Measurements from ENCODE around the gene ALDH1B1. TPM values are rescaled to one million over a fixed set of nuclear protein-coding genes. Genes with fewer than 3 reads are reported as not detected.

The ALDH1B1 gene
- total RNA-seq = 10 to 100 TPM; 24.9 to 77.2 (median 27.3) TPM

DNA sequence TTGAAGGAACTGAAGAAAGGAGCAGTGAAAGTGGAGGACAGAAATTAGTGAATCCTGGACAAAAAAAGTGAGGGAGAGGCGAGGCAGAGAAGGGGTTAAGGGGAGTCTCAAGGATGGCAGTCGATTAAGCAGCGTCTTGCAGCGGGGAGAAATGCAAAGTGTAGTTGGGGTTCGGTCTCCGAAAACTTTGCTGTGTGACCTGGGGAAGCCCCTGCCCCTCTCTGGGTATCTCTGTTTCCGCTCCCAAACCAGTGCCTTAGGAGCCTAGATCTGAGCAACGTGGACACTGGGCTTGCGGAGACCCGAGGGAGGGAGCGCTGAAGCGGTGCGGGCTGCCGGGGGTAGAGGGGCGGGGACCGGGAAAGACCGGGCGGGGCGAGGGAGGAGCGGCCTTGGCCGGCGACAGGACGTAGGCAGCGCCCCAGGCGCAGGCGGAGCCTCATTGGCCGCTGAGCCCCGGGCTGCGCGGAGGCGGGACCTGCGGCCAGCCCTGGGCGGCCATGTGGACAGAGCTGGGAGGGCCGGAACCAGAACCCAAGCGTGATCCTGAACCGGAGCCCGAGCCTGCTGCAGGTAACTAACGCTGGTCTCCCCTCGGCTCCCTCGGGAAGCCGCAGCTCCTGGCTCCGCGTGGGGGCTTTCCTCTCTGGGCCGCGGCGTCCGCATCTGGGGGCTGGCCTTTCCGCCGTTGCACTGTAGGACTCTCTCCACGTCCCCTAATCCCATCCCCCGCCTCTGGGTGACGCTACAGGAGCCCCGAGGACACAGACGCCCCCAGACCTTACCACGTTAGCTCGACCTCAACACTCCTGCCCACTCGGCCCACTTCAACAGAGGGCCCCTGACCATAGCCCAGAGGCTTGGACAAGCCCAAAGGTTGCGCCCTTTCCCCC lies at the start of gene ALDH1B1:
TSS of gene ALDH1B1 (plus strand) at position 468 of the 893 bp plus-strand sequence. CDS start 3,047 bp downstream, outside the sequence.
- no peaks in the 10 kb centered on the region for H3K36me3 ChIP-seq
- no peaks in the 10 kb centered on the region for H3K27me3 ChIP-seq
- 0% methylated on average over 6 to 58 of the region's 58 CpGs for WGBS, 2 donors (ENCODE audit: low coverage in 1 of 2)
- DNase-seq = peak; percentile 92
- in situ Hi-C loops (cut with MboI; ENCODE audit: low pct_ligation_motif_present in 1 of 4, low pct_unique_long_range_greater_than_20kb in 1 of 4, low sequenced_read_pairs in 3 of 4) (no loop called here), intact Hi-C loops (cut with DNase I; ENCODE audit: low total_unique reads) (loop anchor here (10.0 kb wide), 1 partner anchor 318 kb away; no protein-coding TSS in a partner anchor)
- H3K4me1 ChIP-seq = peaks cover 12 to 52% (median 19%) of the 10 kb centered on the region in 4 donors
- peak within 1 kb of the TSS; percentile 77 to 89 (median 86) for H3K27ac ChIP-seq
- TF ChIP-seq, protein P1, sequence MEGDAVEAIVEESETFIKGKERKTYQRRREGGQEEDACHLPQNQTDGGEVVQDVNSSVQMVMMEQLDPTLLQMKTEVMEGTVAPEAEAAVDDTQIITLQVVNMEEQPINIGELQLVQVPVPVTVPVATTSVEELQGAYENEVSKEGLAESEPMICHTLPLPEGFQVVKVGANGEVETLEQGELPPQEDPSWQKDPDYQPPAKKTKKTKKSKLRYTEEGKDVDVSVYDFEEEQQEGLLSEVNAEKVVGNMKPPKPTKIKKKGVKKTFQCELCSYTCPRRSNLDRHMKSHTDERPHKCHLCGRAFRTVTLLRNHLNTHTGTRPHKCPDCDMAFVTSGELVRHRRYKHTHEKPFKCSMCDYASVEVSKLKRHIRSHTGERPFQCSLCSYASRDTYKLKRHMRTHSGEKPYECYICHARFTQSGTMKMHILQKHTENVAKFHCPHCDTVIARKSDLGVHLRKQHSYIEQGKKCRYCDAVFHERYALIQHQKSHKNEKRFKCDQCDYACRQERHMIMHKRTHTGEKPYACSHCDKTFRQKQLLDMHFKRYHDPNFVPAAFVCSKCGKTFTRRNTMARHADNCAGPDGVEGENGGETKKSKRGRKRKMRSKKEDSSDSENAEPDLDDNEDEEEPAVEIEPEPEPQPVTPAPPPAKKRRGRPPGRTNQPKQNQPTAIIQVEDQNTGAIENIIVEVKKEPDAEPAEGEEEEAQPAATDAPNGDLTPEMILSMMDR (IDR thresholded peaks at IDR 0.05) = peak in 3 of 5 experiments; percentile 6 to 18 (median 17)
- TF ChIP-seq POLR2A (IDR thresholded peaks at IDR 0.05) = peak; percentile 66
- TF ChIP-seq POLR2AphosphoS5 (IDR thresholded peaks at IDR 0.05) = peak; percentile 77 to 85 (median 82)
- no peak for TF ChIP-seq EP300 (IDR thresholded peaks at IDR 0.05; ENCODE audit: low read depth)
- peak within 1 kb of the TSS; percentile 46 to 94 (median 58) for H3K4me3 ChIP-seq
- no peaks in the 10 kb centered on the region for H3K9me3 ChIP-seq

DNA sequence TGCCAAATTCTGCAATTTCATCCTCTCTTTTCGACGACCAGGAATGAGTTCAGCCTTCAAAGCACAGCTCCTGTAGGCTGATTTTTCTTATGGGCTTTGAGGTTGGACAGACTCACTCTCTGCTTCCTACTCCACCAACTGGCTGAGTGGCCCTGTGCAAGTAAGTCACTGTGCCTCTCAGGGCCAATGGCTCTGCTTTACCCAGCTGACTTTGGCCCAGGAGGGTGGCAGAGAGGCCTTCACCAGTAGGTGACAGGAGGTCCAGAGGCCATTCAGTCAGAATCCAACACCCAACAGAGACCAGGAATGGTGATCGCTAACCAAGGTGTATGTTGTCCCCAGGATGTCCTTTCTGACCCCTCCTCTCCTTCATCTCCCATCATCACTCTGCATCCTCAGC lies 49.5 kb upstream of the ALDH1B1 start:
- 95 to 100% methylated on average over 2 to 3 of the region's 3 CpGs for WGBS, 2 donors (ENCODE audit: low coverage in 1 of 2)
- Histone ChIP-seq H3K4me1 (no peaks in the 10 kb centered on the region), H3K27ac (no peak overlapping the region), H3K4me3 (no peak overlapping the region), H3K9me3 (no peaks in the 10 kb centered on the region), H3K27me3 (no peaks in the 10 kb centered on the region), H3K36me3 (no peaks in the 10 kb centered on the region)
- intact Hi-C loops (cut with DNase I; ENCODE audit: low total_unique reads) = no loop called here
- in situ Hi-C loops (cut with MboI; ENCODE audit: low pct_ligation_motif_present in 1 of 4, low pct_unique_long_range_greater_than_20kb in 1 of 4, low sequenced_read_pairs in 3 of 4) = loop anchor here in 1 of 4 donors (10.0 kb wide), 1 partner anchor 58 kb away; no protein-coding TSS in a partner anchor
- TF ChIP-seq POLR2AphosphoS5 (IDR thresholded peaks at IDR 0.05) = no peak
- TF ChIP-seq EP300 (IDR thresholded peaks at IDR 0.05; ENCODE audit: low read depth) = no peak
- no peak for TF ChIP-seq POLR2A (IDR thresholded peaks at IDR 0.05)
- TF ChIP-seq, protein P1 (IDR thresholded peaks at IDR 0.05) = no peak
- DNase-seq = no peak

DNA sequence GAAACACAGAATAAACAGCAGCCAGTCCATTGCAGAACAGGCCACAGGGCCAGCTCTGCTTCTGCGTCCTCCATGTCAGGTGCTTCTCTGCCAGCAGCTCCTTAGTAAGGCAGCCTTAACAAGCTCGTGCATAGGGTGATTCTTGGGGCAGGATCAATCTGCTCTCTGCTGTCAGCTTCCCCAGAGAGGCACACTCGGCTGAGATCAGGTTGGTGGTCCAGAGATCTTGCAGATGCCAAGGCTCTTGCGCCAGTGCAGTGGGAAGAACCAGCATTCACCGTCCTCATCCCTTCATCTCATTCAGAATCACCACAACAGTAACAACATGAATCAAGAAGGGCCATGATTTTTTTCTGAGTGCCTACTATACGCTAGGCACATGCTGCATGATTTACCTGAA lies 49.0 kb upstream of the ALDH1B1 start:
- intact Hi-C loops (cut with DNase I; ENCODE audit: low total_unique reads) (no loop called here), in situ Hi-C loops (cut with MboI; ENCODE audit: low pct_ligation_motif_present in 1 of 4, low pct_unique_long_range_greater_than_20kb in 1 of 4, low sequenced_read_pairs in 3 of 4) (loop anchor here in 1 of 4 donors (10.0 kb wide), 1 partner anchor 59 kb away; no protein-coding TSS in a partner anchor)
- DNase-seq = no peak
- TF ChIP-seq POLR2AphosphoS5 (IDR thresholded peaks at IDR 0.05) (no peak), POLR2A (IDR thresholded peaks at IDR 0.05) (no peak), EP300 (IDR thresholded peaks at IDR 0.05; ENCODE audit: low read depth) (no peak)
- TF ChIP-seq, protein P1 (IDR thresholded peaks at IDR 0.05) = no peak
- Histone ChIP-seq H3K36me3 (no peaks in the 10 kb centered on the region), H3K27me3 (no peaks in the 10 kb centered on the region), H3K4me1 (no peaks in the 10 kb centered on the region), H3K9me3 (no peaks in the 10 kb centered on the region), H3K4me3 (no peak overlapping the region), H3K27ac (no peak overlapping the region)
- 87% methylated on average over 6 of the region's 6 CpGs; no CpG with 5 or more reads in 1 of the 2 donors for whole genome bisulfite sequencing, 2 donors (ENCODE audit: low coverage in 1 of 2)

DNA sequence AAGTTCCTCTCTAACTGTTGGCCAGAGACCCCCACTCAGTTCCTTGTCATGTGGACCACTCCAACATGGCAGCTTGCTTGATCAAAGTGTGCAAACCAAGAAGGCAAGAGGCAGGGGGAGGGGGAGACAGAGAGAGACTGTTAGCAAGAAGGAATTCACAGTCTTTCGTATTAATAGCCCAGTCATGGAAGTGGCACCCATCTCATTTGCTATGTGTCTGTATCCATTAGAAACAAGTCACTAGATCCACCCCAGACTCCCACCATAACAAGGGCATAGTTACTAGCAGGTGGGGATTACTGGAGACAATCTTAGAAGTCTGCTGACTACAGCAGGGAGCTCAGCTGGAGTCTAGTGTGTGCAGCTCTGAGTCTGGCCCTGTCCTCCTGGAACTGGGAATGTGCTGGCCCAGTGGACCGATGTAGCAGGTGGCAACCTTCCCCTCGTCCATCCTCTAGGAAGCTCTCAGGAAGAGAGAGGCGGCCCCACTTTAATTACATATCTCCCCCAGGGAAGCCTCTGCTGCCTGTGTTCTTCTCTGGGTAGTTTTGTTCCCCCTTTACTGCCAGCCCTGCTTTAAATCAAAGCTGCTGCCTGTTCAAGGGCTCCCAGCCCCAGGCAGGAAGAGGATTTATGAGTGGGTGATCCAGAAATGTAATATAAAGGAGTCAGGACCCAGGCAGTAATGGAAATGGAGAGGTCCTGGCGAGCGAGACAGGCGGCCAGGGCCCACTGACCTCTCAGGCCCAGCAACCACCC lies 47.8 kb upstream of the ALDH1B1 start:
- Histone ChIP-seq H3K36me3 (no peaks in the 10 kb centered on the region), H3K27me3 (no peaks in the 10 kb centered on the region), H3K27ac (no peak overlapping the region), H3K4me1 (no peaks in the 10 kb centered on the region), H3K9me3 (no peaks in the 10 kb centered on the region), H3K4me3 (no peak overlapping the region)
- intact Hi-C loops (cut with DNase I; ENCODE audit: low total_unique reads) (no loop called here), in situ Hi-C loops (cut with MboI; ENCODE audit: low pct_ligation_motif_present in 1 of 4, low pct_unique_long_range_greater_than_20kb in 1 of 4, low sequenced_read_pairs in 3 of 4) (loop anchor here in 1 of 4 donors (10.0 kb wide), 1 partner anchor 60 kb away; no protein-coding TSS in a partner anchor)
- WGBS, 2 donors (ENCODE audit: low coverage in 1 of 2) = 81 to 100% methylated on average over 3 to 6 of the region's 7 CpGs
- no peak for TF ChIP-seq POLR2A (IDR thresholded peaks at IDR 0.05)
- no peak for TF ChIP-seq EP300 (IDR thresholded peaks at IDR 0.05; ENCODE audit: low read depth)
- DNase-seq = no peak
